ENCODE data around the gene GPER1.

GRCh38 chr7:1078519-1078918, 9.4 kb upstream of the GPER1 start:
- TF ChIP-seq CTCF (IDR thresholded peaks at IDR 0.05; ENCODE audit: extremely low read depth in 1 of 2, insufficient read depth in 1 of 2, low read depth in 1 of 2, low read length in 2 of 2) = no peak
- TF ChIP-seq POLR2A (IDR thresholded peaks at IDR 0.05; ENCODE audit: low read depth, low read length) = no peak
- no peak for TF ChIP-seq POLR2AphosphoS5 (IDR thresholded peaks at IDR 0.05; ENCODE audit: insufficient read depth, low read depth, low read length)
- TF ChIP-seq MAX (IDR thresholded peaks at IDR 0.05; ENCODE audit: insufficient read depth, insufficient read length) = no peak
- no peak for TF ChIP-seq JUN (IDR thresholded peaks at IDR 0.05; ENCODE audit: borderline replicate concordance, insufficient read depth, insufficient read length, low read depth)
- TF ChIP-seq EZH2 (IDR thresholded peaks at IDR 0.05; ENCODE audit: borderline replicate concordance, low read depth, low read length, severe bottlenecking) = no peak
- no peak for TF ChIP-seq MYC (IDR thresholded peaks at IDR 0.05; ENCODE audit: low read depth, low read length)
- TF ChIP-seq FOS (IDR thresholded peaks at IDR 0.05; ENCODE audit: borderline replicate concordance, insufficient read depth, low read length) = no peak
